GM11168 (cell line): Measurements from ENCODE around the gene TNS1.

Experiments
- in situ Hi-C: fragments of 300-500 bp; cut with MboI; formaldehyde crosslinking; loops from one replicate; pipeline ENCODE4 v1.12.0; 2022; ENCODE audit warnings: low sequenced_read_pairs; ENCODE audit not compliant: unreplicated experiment

Gene TNS1

GRCh38 chr2:217935235-217935879 lies 67.4 kb downstream of the TNS1 start:
- in situ Hi-C loops, result no loop called here

GRCh38 chr2:217934321-217935131 lies 68.3 kb downstream of the TNS1 start:
- in situ Hi-C loops, result no loop called here

- in situ Hi-C loops, result no loop called here
Observed at GRCh38 chr2:217933617-217933993, 69.2 kb downstream of the TNS1 start.

DNA sequence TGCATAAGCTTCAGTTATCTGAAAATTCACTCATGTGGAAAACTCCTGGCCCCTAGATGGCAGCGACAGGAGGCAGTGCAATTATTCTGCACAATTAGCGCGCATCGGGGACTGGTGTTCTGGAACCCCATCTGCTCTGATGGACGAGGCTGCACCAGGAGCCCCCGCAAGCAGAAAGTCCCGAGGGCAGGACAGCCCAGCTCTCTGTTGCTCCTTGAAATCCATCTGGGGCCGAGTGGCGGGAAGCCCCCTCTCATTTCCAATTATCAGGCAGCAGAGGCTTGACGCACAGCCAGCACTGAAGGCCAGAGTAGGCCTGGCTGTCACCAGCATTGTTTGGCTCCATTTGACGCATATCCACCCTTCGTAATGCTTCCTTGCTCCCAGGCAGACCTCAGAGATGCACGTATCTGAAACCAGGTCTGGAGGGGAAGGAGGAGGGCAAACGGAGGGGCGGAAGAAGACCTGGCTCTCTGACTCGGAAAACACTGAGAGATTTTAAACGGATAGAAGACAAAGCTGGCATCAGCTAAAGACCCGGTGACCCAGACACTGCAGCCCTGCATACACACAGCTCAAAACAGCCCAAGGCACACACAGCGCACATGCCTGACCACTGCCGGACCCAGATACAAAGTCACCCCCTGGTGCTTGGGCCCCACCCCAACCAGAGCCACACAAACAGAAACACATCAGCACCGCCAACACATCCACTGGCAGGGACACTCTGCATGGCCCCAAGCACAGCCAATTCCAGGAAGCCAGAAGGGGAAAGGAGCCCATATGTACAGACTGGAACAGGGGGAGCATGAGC lies 69.8 kb downstream of the TNS1 start:
- in situ Hi-C loops, result no loop called here

DNA sequence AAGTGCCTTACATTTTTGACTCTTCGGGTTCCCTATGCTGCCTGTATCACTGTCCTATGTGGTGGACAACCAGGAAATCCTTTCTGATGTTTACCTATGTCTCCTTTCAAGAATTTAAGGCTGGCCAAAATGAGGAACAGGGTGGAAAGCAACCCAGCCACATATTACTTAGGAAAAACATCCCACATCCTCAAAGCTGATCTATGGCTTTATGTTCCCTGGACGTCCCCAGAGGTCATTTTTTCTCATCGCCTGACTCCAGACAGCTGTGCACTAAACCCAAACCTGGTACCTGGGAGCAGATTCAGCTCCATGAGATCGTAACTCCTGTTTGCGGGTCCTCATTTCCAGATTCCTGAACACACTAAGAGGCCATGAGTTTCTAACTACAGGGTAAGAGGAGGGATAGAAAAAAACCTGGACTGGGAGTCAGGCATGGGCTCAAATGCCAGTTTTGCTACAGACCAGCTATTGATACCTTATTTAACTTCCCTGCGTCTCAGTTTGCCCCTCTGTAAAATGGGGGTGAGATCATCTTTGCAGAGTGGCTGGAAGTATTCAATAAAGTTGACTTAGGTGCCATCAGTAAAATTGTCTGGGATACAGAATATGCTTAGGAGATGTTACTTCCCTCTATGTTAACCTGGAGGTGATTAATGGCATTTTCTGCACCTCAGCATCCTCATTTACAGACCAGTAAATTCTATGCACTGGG lies 70.8 kb downstream of the TNS1 start:
- in situ Hi-C loops, result no loop called here

DNA sequence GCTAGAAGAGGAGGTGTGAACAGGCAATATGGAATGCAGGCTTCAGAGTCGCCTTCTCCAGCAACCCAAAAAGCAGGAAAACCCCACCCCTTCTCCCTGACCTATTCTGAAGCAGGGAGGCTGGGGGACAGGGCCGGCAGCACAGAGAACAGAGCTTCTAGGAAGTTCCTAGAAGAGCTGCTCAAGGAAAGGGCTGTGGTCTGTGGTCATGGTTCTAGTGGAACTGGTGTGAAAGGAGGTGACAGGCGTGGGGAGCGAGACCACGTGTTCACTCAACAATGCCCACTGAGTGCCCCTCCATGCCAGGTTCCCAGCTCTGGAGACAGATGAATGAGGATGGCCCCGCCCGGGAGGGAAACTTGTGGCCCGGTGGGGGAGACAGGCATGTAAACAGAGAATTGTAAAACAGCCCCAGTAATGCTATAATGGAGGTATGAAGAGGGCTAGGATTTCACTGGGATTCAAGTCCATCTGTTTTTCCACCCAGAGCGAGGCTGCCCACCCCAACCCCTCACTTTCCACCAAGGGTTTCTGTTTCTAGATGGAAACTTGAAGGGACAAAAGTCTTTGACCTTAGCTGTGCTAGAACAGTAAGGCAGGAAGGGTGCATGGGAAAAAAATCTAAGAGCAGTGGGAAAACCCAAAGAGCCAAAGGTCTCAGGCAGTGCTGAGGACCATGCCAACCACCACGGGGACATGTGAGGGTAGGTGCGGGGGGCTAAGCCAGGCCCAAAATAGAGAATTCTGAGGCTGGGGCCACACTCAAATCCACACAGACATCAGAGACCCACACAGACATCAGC lies 71.8 kb downstream of the TNS1 start:
- in situ Hi-C loops, result no loop called here

GRCh38 chr2:217929757-217930707 lies 72.8 kb downstream of the TNS1 start:
- in situ Hi-C loops, result no loop called here

- in situ Hi-C loops, result no loop called here
Observed at GRCh38 chr2:217929272-217929671, 73.5 kb downstream of the TNS1 start.

DNA sequence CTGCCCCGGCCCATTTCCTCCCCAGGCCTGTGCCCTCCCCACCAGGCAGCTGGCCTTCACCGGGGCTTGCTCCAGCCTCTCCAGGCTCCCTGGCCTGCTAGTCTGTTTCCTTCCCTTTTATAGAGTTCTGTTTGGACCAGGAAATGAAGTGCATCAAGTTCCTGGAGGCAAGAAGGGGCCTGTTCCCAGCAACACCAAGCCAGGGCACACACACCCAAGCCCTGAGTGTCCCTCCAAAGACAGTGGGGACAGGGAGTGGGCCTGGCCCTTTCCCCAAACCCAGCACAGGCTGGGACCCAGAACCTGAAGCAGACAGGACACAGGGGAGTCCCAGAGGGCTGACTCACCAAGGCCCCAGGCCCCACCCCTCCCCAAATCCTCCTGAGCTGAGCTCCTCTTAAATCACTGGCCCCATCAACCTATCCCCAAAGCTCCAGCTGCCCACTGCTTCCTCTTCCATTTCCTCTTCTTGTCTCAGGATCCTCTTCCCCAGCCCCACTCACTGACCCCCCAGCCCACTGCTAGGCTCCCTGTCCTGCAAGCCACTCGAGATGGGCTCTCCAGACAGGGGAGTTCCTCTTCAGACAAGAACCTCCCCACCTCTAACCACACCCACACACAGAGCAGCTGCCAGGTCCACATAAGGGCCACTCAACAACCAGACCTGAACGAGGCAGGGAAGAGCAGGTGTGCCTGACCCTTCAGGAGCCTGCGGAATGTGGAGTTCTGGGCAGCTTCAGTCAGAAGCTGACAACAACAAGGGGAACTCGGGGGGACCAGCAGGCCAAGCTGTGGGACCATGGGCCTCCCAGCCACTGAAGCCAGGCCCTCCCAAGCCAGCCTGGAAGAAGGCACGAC lies 74.2 kb downstream of the TNS1 start:
- in situ Hi-C loops, result no loop called here

DNA sequence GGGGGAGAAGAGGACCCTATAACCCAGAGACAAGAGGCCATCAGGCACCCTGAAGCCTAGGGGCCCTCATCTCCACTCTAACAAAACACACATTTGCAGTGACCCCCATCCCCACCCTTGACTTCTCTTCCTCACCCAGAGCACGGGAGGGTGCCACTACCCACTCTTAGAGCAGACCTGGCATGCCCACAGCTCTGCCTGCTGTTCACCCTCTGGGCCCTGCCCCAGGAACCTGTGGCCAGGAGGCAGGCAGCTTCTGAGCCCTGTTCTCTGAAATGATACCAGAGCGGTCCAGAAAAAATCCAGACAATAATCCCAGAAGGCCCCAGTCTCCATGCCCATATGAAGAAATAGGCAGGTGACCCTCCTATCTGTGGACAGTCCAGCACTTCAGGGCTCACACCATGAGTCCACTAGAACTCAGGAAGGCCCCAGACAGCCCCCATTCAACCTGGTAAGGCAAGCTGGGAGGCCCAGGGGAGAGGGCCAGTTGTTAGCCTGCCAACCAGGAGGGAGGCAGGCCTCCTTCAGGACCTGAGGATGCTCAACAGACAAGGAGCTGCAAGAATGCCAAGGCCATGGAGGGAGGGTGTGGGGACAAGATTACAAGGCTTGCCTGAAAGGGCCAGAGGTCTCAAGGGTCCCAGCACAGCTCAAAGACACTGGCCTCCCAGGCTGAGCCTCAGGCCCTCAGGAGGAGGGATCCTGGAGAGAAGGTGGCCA lies 75.0 kb downstream of the TNS1 start:
- in situ Hi-C loops, result no loop called here

GRCh38 chr2:217926801-217927200 lies 76.0 kb downstream of the TNS1 start:
- in situ Hi-C loops, result no loop called here

DNA sequence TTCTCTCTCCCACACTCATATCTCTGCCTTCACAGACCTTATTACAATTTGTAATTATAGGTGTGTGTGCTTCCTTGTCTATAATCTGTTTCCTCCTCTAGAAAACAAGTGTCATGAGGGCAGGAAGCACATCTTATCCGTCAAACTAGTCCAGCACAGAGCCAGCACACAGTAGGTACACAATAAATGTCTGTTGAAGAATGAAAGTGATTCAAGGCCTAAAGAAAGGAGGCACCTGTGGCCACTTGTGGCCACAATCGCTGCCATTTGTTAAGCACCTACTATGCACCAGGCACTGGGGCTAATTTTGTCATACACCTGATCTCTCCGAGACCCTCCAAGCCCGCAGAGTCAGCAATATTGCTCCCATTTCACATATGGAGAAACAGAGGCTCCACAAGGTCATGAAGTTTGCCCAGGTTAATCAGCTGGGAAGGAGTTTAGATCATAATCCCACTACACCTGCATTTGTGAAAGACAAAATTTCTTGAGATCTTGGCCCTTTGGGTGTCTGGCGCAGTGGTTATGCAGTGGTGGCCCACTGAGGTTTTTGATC lies 78.4 kb downstream of the TNS1 start:
- in situ Hi-C loops, result no loop called here

DNA sequence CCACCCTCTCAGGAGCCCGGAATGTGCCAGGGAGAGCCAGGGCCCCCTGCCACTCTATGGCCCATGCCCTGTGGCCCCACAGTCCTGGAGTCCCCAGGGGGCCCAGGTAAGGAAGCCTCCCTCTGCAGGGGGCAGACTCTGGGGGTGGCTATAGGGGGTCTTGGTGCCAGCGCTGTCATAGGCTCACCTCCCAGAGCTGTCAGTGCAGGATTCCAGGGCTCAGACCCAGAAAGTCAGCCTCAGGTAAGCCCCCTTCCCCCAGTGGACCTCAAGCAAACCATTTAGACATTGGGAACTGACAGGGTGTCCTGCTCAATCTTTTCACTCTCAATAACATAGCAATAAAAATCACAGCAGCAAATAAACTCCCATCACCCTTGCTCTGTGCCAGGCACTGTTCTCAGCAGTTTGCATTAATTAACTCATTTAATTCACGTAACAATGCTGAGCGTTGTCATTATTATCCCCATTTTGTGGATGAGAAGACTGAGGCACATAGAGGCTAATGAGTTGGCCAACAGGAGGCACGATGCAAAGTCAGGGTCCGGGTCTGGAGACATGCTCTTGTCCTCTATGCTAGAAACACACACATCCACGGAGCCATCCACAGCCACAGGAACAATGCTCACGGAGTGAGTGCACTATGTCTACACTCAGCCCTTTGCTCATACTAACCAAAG lies 79.6 kb downstream of the TNS1 start:
- in situ Hi-C loops, result no loop called here

DNA sequence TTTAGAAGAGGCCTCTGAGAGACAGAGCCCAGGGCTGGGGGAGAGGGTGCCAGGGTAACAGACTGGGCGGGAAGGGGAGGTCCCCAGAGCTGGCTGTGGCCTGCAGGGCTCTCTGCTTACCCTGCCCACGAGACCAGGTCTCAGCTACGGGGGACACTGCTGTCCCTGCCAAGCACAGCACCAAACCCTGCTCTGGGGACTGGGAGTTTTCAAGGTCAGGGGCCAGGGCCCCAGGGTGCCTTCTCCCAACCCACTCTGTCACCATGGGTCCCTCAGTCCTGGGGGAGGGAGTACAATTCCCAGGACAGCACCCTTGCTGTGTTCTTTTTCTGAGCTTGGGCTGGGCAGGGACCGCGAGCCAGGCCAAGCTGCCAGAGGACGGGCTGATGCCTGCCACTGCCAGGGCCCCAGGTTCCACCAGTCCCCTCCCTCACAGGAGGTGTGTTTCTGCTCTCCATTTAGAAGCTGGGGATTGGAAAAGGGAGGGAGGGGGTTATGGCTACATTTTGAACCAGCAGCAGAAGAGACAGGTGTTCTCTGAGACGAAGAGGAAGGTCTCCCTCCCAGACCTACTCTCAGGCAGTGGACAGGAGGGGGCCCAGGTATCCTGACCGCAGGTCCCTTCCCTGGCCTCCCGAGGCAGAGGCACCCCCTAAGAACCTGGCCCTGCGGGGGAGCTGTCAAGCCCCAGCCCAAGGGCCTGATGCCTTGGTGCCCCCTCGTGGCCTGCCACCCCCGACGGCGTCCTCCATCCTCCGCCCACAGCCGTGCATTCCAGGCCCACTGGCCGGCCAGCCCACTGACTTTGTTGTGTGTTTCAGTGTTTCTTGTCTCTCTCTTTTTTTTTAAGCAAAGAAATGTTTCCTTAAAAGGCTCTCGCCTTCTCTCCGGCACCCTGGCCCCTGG lies 80.4 kb downstream of the TNS1 start:
- in situ Hi-C loops, result no loop called here

GRCh38 chr2:217920879-217921603 lies 81.8 kb downstream of the TNS1 start:
- in situ Hi-C loops, result no loop called here
